ENCODE results near the gene DCLK3.

- no peak for TF ChIP-seq CTCF (IDR thresholded peaks at IDR 0.05; ENCODE audit: insufficient read depth, low read length)
- no peak for TF ChIP-seq GABPA (IDR thresholded peaks at IDR 0.05; ENCODE audit: low read depth)
- no peak for TF ChIP-seq POLR2AphosphoS5 (IDR thresholded peaks at IDR 0.05; ENCODE audit: low read depth)
Measured at GRCh38 chr3:36764704-36765038, 318 bp upstream of the DCLK3 start.
